ES-I3 (cell line): ENCODE measurements around the gene SAA4.

Experiments used
- H3K36me3 ChIP-seq: 2 replicates; pipeline ENCODE4 v1.6.1; 2013; ENCODE audit warnings: mild to moderate bottlenecking, low read length, control low read depth, moderate library complexity; ENCODE audit not compliant: insufficient read depth
- H3K4me1 ChIP-seq: 2 replicates; pipeline ENCODE4 v1.6.1; 2013; ENCODE audit warnings: mild to moderate bottlenecking, control low read depth, low read length; ENCODE audit not compliant: insufficient read depth
- H3K9ac ChIP-seq: 2 replicates; pipeline ENCODE4 v1.6.1; 2013; ENCODE audit warnings: low read depth, mild to moderate bottlenecking, low read length, moderate library complexity
- H3K9me3 ChIP-seq: 2 replicates; pipeline ENCODE4 v1.6.1; 2013; ENCODE audit warnings: mild to moderate bottlenecking, low read length, moderate library complexity; ENCODE audit not compliant: control insufficient read depth, insufficient read depth

The SAA4 gene

GRCh38 chr11:18188796-18189195 lies 47.8 kb downstream of the SAA4 start:
- Histone ChIP-seq H3K9ac (no peak overlapping the region), H3K9me3 (no peaks in the 10 kb centered on the region), H3K36me3 (no peaks in the 10 kb centered on the region), H3K4me1 (no peaks in the 10 kb centered on the region)
